Activated T-helper 2 cell treated with anti-CD3 and anti-CD28 coated beads, Interferon-gamma antibody, Interleukin-2, Interleukin-4, amounts not matched to agents 10 μg/mL and 5 μg/mL and 100 μg/mL, durations not matched to agents 14 hours and 24 hours and 36 hours (primary cell): ENCODE results near the gene ARIH2. TPM values are rescaled to one million over a fixed set of nuclear protein-coding genes. Genes with fewer than 3 reads are reported as not detected.

ENCODE experiments used
- DNase-seq: peaks from one replicate; pipeline ENCODE4 v3.0.0; 2021; ENCODE audit warnings: low spot score
- H3K27ac Mint-ChIP-seq: one replicate; pipeline ENCODE4 v1.8.0; 2021; ENCODE audit warnings: mixed read lengths
- H3K27me3 Mint-ChIP-seq: one replicate; pipeline ENCODE4 v1.8.0; 2021; ENCODE audit warnings: low read depth, mixed read lengths
- H3K36me3 Mint-ChIP-seq: one replicate; pipeline ENCODE4 v1.8.0; 2021; ENCODE audit warnings: low read depth, mixed read lengths
- H3K4me1 Mint-ChIP-seq: one replicate; pipeline ENCODE4 v1.8.0; 2021; ENCODE audit warnings: low read depth, mixed read lengths
- H3K4me3 Mint-ChIP-seq: one replicate; pipeline ENCODE4 v1.8.0; 2021; ENCODE audit warnings: low read depth, mild to moderate bottlenecking, moderate library complexity, mixed read lengths
- H3K9me3 Mint-ChIP-seq: one replicate; pipeline ENCODE4 v1.8.0; 2021; ENCODE audit warnings: mixed read lengths
- intact Hi-C: fragments of 100-400 bp; cut with micrococcal nuclease; formaldehyde crosslinking; loops from one replicate; pipeline ENCODE4 v1.15.1; 2023
- total RNA-seq: library from RNA; stranded (reverse); gene quantifications from 2 replicates; pipeline ENCODE4 v1.2.3, GENCODE V29; 2022

The ARIH2 gene
- total RNA-seq, 1 donor from 2014 or later = 156 TPM

GRCh38 chr3:48934333-48934991, 15.8 kb downstream of the ARIH2 start:
- Mint-ChIP-seq H3K27ac (no peak overlapping the region), H3K9me3 (no peaks in the 10 kb centered on the region), H3K36me3 (peaks cover 71% of the 10 kb centered on the region), H3K27me3 (no peaks in the 10 kb centered on the region), H3K4me1 (peaks cover 48% of the 10 kb centered on the region), H3K4me3 (no peak overlapping the region)
- no peak for DNase-seq
- intact Hi-C loops = no loop called here

DNA sequence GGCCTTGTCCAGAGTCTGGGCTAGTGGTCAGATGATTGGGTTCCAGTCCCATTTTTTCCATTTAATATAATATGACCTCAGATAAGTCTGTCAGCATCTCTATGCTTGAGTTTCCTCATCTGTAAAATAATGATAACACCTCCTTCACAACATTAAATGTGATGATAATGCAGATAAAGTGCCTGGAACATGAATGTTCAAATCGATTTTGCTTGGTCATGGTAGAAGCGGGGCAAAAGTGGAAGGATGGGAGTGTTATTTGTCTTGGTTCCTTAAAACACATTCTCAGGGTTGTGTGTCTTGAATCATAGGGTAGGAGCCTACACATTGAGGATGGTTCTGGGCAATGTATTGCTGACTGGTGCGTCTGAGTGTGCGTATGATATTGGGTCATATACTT, 16.9 kb downstream of the ARIH2 start:
- Mint-ChIP-seq H3K9me3 (no peaks in the 10 kb centered on the region), H3K4me3 (no peak overlapping the region), H3K27ac (no peak overlapping the region), H3K27me3 (no peaks in the 10 kb centered on the region), H3K36me3 (peaks cover 63% of the 10 kb centered on the region), H3K4me1 (peaks cover 41% of the 10 kb centered on the region)
- no peak for DNase-seq
- intact Hi-C loops = no loop called here

DNA sequence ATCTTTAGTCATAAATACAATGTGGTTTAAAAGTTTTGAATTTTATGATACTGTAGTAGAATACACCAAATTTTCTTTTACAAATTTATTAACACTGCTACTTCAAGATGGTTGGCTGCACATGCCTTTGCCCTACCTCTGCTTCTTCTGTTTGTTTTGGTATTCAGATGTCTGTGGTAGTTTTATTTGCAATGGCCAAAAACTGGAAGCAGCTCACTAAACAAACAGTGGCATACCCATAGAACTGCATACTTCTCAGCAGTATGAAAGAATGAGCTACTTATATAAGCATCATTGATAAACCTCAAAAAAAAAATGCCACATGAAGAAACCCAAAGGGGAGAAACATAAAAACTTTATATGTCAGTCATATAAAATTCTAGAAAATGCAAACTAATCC, 19.5 kb downstream of the ARIH2 start:
- DNase-seq = no peak
- H3K27me3 Mint-ChIP-seq = no peaks in the 10 kb centered on the region
- H3K27ac Mint-ChIP-seq = peak overlapping the region; percentile 10
- H3K4me1 Mint-ChIP-seq = peaks cover 23% of the 10 kb centered on the region
- no peaks in the 10 kb centered on the region for H3K9me3 Mint-ChIP-seq
- intact Hi-C loops = no loop called here
- H3K4me3 Mint-ChIP-seq = no peak overlapping the region
- H3K36me3 Mint-ChIP-seq = peaks cover 55% of the 10 kb centered on the region

GRCh38 chr3:48938689-48939088, 20.0 kb downstream of the ARIH2 start:
- no peaks in the 10 kb centered on the region for H3K27me3 Mint-ChIP-seq
- H3K9me3 Mint-ChIP-seq = no peaks in the 10 kb centered on the region
- no peak for DNase-seq
- H3K4me1 Mint-ChIP-seq = peaks cover 23% of the 10 kb centered on the region
- intact Hi-C loops = no loop called here
- no peak overlapping the region for H3K27ac Mint-ChIP-seq
- H3K4me3 Mint-ChIP-seq = no peak overlapping the region
- peaks cover 57% of the 10 kb centered on the region for H3K36me3 Mint-ChIP-seq

GRCh38 chr3:48945432-48945831, 26.8 kb downstream of the ARIH2 start:
- Mint-ChIP-seq H3K9me3 (no peaks in the 10 kb centered on the region), H3K36me3 (peaks cover 27% of the 10 kb centered on the region), H3K4me3 (no peak overlapping the region), H3K27ac (peak overlapping the region; percentile 83), H3K4me1 (peaks cover 29% of the 10 kb centered on the region), H3K27me3 (no peaks in the 10 kb centered on the region)
- intact Hi-C loops = loop anchor here (2.0 kb wide), 1 partner anchor 17 kb away; no protein-coding TSS in a partner anchor
- no peak for DNase-seq

- DNase-seq = no peak
- Mint-ChIP-seq H3K4me3 (peak overlapping the region; percentile 6), H3K27ac (peak overlapping the region; percentile 83), H3K27me3 (no peaks in the 10 kb centered on the region), H3K4me1 (peaks cover 29% of the 10 kb centered on the region), H3K9me3 (no peaks in the 10 kb centered on the region), H3K36me3 (peaks cover 27% of the 10 kb centered on the region)
- intact Hi-C loops = loop anchor here (2.0 kb wide), 1 partner anchor 17 kb away; no protein-coding TSS in a partner anchor
Observed at GRCh38 chr3:48945891-48946549, 27.4 kb downstream of the ARIH2 start.

- H3K9me3 Mint-ChIP-seq = no peaks in the 10 kb centered on the region
- H3K36me3 Mint-ChIP-seq = peaks cover 19% of the 10 kb centered on the region
- peaks cover 33% of the 10 kb centered on the region for H3K4me1 Mint-ChIP-seq
- H3K27ac Mint-ChIP-seq = no peak overlapping the region
- intact Hi-C loops = no loop called here
- no peaks in the 10 kb centered on the region for H3K27me3 Mint-ChIP-seq
- DNase-seq = no peak
- no peak overlapping the region for H3K4me3 Mint-ChIP-seq
Observed at GRCh38 chr3:48949376-48949717, 30.7 kb downstream of the ARIH2 start.

DNA sequence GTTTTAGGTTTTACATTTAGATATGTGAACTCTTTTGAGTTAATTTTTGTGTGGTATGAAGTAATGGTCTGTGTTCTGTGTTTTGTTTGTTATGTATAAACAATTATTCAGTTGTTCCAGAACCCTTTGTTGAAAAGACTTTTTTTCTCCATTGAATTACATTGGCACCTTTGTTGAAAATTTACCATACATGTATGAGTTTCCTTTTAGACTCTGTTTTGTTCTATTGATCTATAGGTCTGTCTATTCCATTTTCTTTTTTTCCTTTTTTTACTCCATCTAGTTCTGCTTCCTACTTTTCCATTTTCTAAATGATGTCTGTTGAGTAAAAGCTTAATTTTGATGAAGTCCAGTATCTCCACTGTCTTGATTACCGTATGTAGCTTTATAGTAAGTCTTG, 31.4 kb downstream of the ARIH2 start:
- Mint-ChIP-seq H3K4me1 (peaks cover 26% of the 10 kb centered on the region), H3K27me3 (no peaks in the 10 kb centered on the region), H3K4me3 (no peak overlapping the region), H3K27ac (no peak overlapping the region), H3K9me3 (no peaks in the 10 kb centered on the region), H3K36me3 (peaks cover 18% of the 10 kb centered on the region)
- no peak for DNase-seq
- intact Hi-C loops = no loop called here

DNA sequence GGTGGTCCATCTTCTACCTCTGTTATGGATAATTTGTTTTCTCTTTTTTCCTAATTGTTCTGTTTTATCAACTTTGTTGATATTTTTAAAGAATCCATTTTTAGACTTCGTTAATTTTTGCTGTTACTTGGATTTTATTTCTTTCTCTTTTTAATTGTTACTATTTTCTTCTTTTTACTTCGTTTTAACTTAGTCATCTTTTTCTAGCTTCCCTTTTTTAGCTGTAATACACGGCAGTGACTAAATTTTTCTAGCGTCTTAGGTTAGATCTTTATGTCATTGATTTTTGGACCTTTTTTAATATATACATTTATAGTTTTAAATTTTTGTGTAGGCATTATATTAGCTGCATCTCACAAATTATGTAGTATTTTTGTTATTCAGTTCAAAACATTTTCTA, 33.1 kb downstream of the ARIH2 start:
- intact Hi-C loops = no loop called here
- no peak overlapping the region for H3K27ac Mint-ChIP-seq
- H3K36me3 Mint-ChIP-seq = peaks cover 15% of the 10 kb centered on the region
- H3K4me1 Mint-ChIP-seq = peaks cover 12% of the 10 kb centered on the region
- DNase-seq = no peak
- no peaks in the 10 kb centered on the region for H3K9me3 Mint-ChIP-seq
- no peaks in the 10 kb centered on the region for H3K27me3 Mint-ChIP-seq
- H3K4me3 Mint-ChIP-seq = no peak overlapping the region

DNA sequence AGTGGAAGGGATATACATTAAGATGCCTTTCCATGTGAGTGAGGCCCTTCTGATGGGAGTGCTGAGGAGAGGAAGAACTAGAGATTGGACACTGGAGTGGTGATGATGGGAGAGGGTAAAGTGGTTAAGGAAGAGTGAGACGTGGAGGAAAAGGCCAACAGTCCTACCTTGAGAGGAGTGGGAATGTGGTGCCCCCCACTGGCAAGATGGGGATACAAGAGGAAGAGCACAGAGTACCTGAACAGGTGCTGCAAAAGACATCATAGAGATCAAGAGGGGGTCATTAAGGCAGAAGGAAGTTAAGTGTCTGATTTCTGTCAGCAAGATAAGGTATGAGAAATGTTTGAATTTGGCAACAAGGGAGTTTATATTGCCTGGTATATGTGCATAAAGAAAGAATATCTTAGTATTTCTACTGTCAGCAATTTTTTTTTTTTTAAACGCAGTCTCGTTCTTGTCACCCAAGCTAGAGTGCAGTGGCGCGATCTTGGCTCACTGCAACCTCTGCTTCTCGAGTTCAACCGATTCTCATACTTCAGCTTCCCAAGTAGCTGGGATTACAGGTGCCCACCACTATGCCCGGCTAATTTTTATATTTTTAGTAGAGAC, 34.0 kb downstream of the ARIH2 start:
- Mint-ChIP-seq H3K36me3 (peaks cover 23% of the 10 kb centered on the region), H3K27ac (no peak overlapping the region), H3K27me3 (no peaks in the 10 kb centered on the region), H3K9me3 (no peaks in the 10 kb centered on the region), H3K4me1 (peaks cover 12% of the 10 kb centered on the region), H3K4me3 (no peak overlapping the region)
- DNase-seq = peak; percentile 17
- intact Hi-C loops = no loop called here

DNA sequence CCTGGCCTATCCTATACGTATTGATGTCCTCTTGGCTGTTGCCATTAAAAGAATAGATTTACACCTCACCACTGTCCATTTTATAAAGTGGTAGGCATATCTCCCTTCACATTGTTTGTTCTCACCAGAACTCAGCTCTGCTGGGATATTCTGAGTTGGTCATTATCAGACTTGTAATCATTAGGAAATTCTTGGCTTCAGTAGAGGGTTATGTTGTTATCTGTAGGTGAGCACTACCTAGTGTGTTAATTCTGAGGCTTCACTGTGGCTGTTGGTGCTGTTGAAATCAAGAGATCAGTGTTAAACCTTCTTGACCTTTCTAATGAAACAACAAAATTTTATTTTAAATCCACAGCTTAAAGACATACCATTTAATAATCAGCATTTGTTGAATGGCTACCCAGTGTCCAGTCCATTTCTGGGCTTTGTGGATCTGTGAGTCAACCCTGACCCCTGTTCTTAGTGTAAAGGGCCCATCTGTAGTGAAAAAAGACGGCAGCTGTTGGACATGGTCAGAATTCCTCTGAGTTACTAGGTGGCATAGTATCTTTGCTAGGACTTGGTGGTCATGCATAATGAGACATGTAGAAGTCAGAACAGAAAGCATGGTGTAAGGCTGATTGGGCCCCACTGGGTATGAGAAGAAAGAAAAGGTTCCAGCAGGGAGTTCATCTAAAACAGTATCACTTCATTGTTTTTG, 38.5 kb downstream of the ARIH2 start:
- no peak overlapping the region for H3K4me3 Mint-ChIP-seq
- no peak for DNase-seq
- H3K36me3 Mint-ChIP-seq = peaks cover 41% of the 10 kb centered on the region
- no peaks in the 10 kb centered on the region for H3K27me3 Mint-ChIP-seq
- H3K27ac Mint-ChIP-seq = no peak overlapping the region
- H3K4me1 Mint-ChIP-seq = peaks cover 12% of the 10 kb centered on the region
- H3K9me3 Mint-ChIP-seq = no peaks in the 10 kb centered on the region
- intact Hi-C loops = no loop called here

DNA sequence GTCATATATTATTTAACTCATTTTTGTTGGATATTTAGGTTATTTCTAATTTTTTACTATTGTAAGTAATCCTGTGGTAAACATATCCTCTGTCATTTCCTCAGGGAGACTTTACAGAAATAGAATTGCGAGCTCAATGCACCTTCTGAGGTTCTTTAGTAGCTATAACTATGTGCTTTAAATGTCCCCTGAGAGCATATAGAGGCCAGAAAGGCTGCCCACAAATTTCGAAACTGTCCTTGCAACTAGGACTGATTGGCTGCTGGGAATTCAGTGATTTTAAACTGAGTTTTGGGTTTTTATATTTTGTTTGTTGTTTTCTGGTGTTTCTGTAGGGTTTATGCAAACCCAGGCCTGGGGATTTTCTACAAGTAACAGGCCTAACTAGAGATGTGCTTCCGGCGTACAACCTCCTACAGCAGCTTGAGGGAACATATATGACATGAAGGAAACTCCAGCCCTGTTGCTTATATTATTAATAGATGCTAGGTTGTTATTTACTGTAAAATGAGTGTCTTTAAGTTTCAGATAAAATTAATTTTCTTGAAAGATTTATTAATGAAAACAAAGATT, 42.3 kb downstream of the ARIH2 start:
- Mint-ChIP-seq H3K9me3 (no peaks in the 10 kb centered on the region), H3K36me3 (peaks cover 50% of the 10 kb centered on the region), H3K27ac (no peak overlapping the region), H3K4me1 (peaks cover 16% of the 10 kb centered on the region), H3K27me3 (no peaks in the 10 kb centered on the region), H3K4me3 (no peak overlapping the region)
- DNase-seq = no peak
- intact Hi-C loops = no loop called here
